DOHH2 (cell line): ENCODE measurements around the gene CWC25.
A peak's percentile ranks its signal among the peaks of the same experiment; 100 is the strongest.

Experiments used
- H3F3A ChIP-seq: fragments of 200-600 bp; sonication (generic), shearing (Covaris generic); 2 replicates; pipeline ENCODE4 v1.6.0; 2016; ENCODE audit warnings: antibody characterized with exemption, mild to moderate bottlenecking; ENCODE audit not compliant: control insufficient read depth, insufficient read depth
- H3K27ac ChIP-seq: fragments of 200-600 bp; sonication (generic); 2 replicates; pipeline ENCODE4 v1.5.1; 2014; ENCODE audit warnings: low read depth, mild to moderate bottlenecking, low read length, moderate library complexity
- H3K27me3 ChIP-seq: fragments of 200-600 bp; sonication (generic); 2 replicates; pipeline ENCODE4 v1.6.1; 2014; ENCODE audit warnings: mild to moderate bottlenecking, low read length, mixed read lengths; ENCODE audit not compliant: control insufficient read depth
- H3K36me3 ChIP-seq: fragments of 200-600 bp; sonication (generic); 2 replicates; pipeline ENCODE4 v1.6.1; 2014; ENCODE audit warnings: mild to moderate bottlenecking, low read length, moderate library complexity, mixed read lengths; ENCODE audit not compliant: control insufficient read depth
- H3K4me1 ChIP-seq: fragments of 200-600 bp; sonication (generic); 2 replicates; pipeline ENCODE4 v1.6.1; 2014; ENCODE audit warnings: mild to moderate bottlenecking, low read length, mixed read lengths; ENCODE audit not compliant: control insufficient read depth
- H3K4me2 ChIP-seq: fragments of 200-600 bp; sonication (generic); 2 replicates; pipeline ENCODE4 v1.6.0; 2014; ENCODE audit warnings: mild to moderate bottlenecking, low read length, moderate library complexity
- H3K4me3 ChIP-seq: fragments of 200-600 bp; sonication (generic); 2 replicates; pipeline ENCODE4 v1.5.1; 2014; ENCODE audit warnings: mild to moderate bottlenecking, low read length, mixed read lengths
- H3K79me2 ChIP-seq: fragments of 200-600 bp; sonication (generic); 2 replicates; pipeline ENCODE4 v1.6.1; 2014; ENCODE audit warnings: mild to moderate bottlenecking, low read length, mixed read lengths; ENCODE audit not compliant: control insufficient read depth
- H3K9me2 ChIP-seq: fragments of 200-600 bp; sonication (generic); replicated peaks from 2 replicates; pipeline ENCODE4 v1.6.1; 2014; ENCODE audit warnings: mild to moderate bottlenecking, low read length, mixed read lengths; ENCODE audit not compliant: control insufficient read depth
- H3K9me3 ChIP-seq: fragments of 200-600 bp; sonication (generic); 2 replicates; pipeline ENCODE4 v1.6.1; 2014; ENCODE audit warnings: antibody characterized with exemption, low read length, mixed read lengths; ENCODE audit not compliant: control insufficient read depth, insufficient read depth
- H4K20me1 ChIP-seq: fragments of 200-600 bp; sonication (generic); 2 replicates; pipeline ENCODE4 v1.6.0; 2014; ENCODE audit warnings: low read depth, mild to moderate bottlenecking, antibody characterized with exemption, low read length, moderate library complexity; ENCODE audit not compliant: control insufficient read depth, insufficient read depth
- EZH2phosphoT487 ChIP-seq: fragments of 200-600 bp; sonication (generic); IDR thresholded peaks from 2 replicates; pipeline ENCODE4 v1.6.1; 2017; ENCODE audit warnings: borderline replicate concordance, mild to moderate bottlenecking, antibody characterized with exemption, low read length, moderate library complexity, mixed read lengths
- TF ChIP-seq, protein P1 (sequence below): fragments of 200-600 bp; sonication (generic); IDR thresholded peaks from one replicate; pipeline ENCODE4 v1.5.1; 2014; ENCODE audit warnings: antibody characterized with exemption, mild to moderate bottlenecking, low read depth, low read length; ENCODE audit not compliant: poor library complexity, severe bottlenecking

CWC25 gene

DNA sequence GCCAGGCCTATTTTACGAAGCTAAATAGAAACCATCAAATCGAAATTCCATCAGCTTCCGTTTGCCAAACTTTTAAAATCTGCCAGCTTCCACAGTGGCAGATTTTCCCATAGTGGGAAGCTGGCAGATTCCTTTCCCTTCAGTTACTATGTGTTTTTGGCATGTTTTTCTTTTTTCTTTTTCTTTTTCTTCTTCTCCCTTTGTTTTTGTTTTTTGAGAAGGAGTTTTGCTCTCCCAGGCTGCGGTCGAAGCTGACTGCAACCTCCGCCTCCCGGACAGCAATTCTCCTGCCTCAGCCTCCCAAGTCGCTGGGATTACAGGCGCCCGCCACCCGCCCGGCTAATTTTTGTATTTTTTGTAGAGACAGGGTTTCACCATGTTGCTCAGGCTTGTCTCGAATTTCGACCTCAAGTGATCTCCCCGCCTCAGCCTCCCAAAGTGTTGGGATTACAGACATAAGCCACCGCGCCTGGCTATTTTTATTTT, 684 bp upstream of the CWC25 start:
- Histone ChIP-seq H3K4me3 (peak overlapping the region; percentile 87), H3K79me2 (peaks cover 41% of the 10 kb centered on the region), H3K9me2 (no peaks in the 10 kb centered on the region), H3K4me1 (peaks cover 18% of the 10 kb centered on the region), H3K36me3 (peaks cover 5% of the 10 kb centered on the region), H3K4me2 (peak overlapping the region; percentile 68), H3K27me3 (no peaks in the 10 kb centered on the region), H3K27ac (peak overlapping the region; percentile 69), H3F3A (no peaks in the 10 kb centered on the region; the same call in 1 of the 2 replicates), H3K9me3 (no peaks in the 10 kb centered on the region), H4K20me1 (no peaks in the 10 kb centered on the region; the same call in 1 of the 2 replicates)
- TF ChIP-seq, protein P1, sequence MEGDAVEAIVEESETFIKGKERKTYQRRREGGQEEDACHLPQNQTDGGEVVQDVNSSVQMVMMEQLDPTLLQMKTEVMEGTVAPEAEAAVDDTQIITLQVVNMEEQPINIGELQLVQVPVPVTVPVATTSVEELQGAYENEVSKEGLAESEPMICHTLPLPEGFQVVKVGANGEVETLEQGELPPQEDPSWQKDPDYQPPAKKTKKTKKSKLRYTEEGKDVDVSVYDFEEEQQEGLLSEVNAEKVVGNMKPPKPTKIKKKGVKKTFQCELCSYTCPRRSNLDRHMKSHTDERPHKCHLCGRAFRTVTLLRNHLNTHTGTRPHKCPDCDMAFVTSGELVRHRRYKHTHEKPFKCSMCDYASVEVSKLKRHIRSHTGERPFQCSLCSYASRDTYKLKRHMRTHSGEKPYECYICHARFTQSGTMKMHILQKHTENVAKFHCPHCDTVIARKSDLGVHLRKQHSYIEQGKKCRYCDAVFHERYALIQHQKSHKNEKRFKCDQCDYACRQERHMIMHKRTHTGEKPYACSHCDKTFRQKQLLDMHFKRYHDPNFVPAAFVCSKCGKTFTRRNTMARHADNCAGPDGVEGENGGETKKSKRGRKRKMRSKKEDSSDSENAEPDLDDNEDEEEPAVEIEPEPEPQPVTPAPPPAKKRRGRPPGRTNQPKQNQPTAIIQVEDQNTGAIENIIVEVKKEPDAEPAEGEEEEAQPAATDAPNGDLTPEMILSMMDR, result no peak
- TF ChIP-seq EZH2phosphoT487, result no peak

DNA sequence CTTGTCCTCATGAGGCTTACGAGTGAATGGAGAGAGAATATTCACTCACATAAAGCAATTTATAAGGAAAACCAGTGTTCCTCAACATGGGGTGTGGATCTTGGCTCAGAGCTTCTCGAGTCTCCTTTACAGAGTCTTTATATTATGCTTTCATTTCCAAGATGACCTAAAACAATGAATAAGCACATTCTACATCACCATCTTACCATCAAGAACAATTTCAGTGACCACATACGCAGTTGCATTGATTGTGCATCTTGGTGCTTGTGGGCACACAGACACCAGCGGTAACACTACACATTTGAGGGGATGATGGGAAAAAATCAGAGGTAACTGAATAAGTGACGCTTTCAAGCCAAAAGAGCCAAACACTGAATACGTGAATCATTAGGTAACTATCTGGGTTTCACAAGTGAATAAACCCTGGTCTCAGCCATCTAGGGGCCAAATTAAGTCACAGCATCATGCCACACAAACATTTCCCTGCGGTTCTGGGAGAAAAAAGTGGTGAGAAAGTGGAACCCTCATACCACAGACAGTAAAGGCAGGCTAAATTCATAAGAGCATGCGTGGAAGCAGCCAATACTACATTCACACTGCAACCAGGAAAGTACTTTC, 9.4 kb downstream of the CWC25 start:
- Histone ChIP-seq H3K4me2 (no peak overlapping the region), H3K9me2 (no peaks in the 10 kb centered on the region), H3K27me3 (no peaks in the 10 kb centered on the region), H3K27ac (no peak overlapping the region), H4K20me1 (no peaks in the 10 kb centered on the region), H3K79me2 (peaks cover 25% of the 10 kb centered on the region), H3K4me3 (no peak overlapping the region), H3K9me3 (no peaks in the 10 kb centered on the region), H3F3A (no peaks in the 10 kb centered on the region), H3K36me3 (peaks cover 48% of the 10 kb centered on the region), H3K4me1 (no peaks in the 10 kb centered on the region)
- TF ChIP-seq, protein P1, result peak; percentile 40
- TF ChIP-seq EZH2phosphoT487, result no peak

- Histone ChIP-seq H3K4me1 (peaks cover 10% of the 10 kb centered on the region), H3K36me3 (peaks cover 59% of the 10 kb centered on the region), H3K27me3 (no peaks in the 10 kb centered on the region), H3K9me2 (no peaks in the 10 kb centered on the region), H3K4me2 (no peak overlapping the region), H3K4me3 (no peak overlapping the region), H3K27ac (no peak overlapping the region), H3F3A (no peaks in the 10 kb centered on the region), H3K9me3 (no peaks in the 10 kb centered on the region), H3K79me2 (no peaks in the 10 kb centered on the region), H4K20me1 (no peaks in the 10 kb centered on the region)
- TF ChIP-seq, protein P1, result no peak
- TF ChIP-seq EZH2phosphoT487, result no peak
Observed at GRCh38 chr17:38809828-38810227, 15.3 kb downstream of the CWC25 start.
